K562 (cell line): Measurements from ENCODE around the gene BCKDK. TPM values are rescaled to one million over a fixed set of nuclear protein-coding genes. Genes with fewer than 3 reads are reported as not detected.

Experiments
- CBFA2T3 ChIP-seq: fragments of 450-650 bp; IDR thresholded peaks from 2 replicates; pipeline ENCODE4 v1.6.1; 2017
- FOXM1 ChIP-seq, 2 experiments: fragments of 450-650 bp in 1 of 2; sonication (generic) in 1 of 2; formaldehyde crosslinking in 1 of 2; IDR thresholded peaks; 2 replicates each; pipeline versions ENCODE4 v1.6.1 to v1.9.0; 2017 to 2022; ENCODE audit warnings: low read depth in 2 of 2, mild to moderate bottlenecking in 2 of 2, missing genetic modification reagents in 1 of 2, moderate library complexity in 1 of 2
- HLTF ChIP-seq: fragments of 450-650 bp; IDR thresholded peaks from 2 replicates; pipeline ENCODE4 v1.6.1; 2016
- MED1 ChIP-seq: sonication (generic); formaldehyde crosslinking; IDR thresholded peaks from 2 replicates; pipeline ENCODE4 v1.8.1; 2023; ENCODE audit warnings: missing genetic modification reagents, borderline replicate concordance
- MTA3 ChIP-seq: fragments of 450-650 bp; formaldehyde crosslinking; IDR thresholded peaks from 2 replicates; pipeline ENCODE4 v1.6.1; 2017; ENCODE audit warnings: mild to moderate bottlenecking, borderline replicate concordance
- NFXL1 ChIP-seq: fragments of 450-650 bp; formaldehyde crosslinking; IDR thresholded peaks from 2 replicates; pipeline ENCODE4 v1.4.0; 2021; ENCODE audit warnings: mild to moderate bottlenecking
- TAF9B ChIP-seq: fragments of 450-650 bp; IDR thresholded peaks from 2 replicates; pipeline ENCODE4 v1.6.1; 2018; ENCODE audit warnings: mild to moderate bottlenecking; ENCODE audit not compliant: partially characterized antibody
- polyA plus RNA-seq, 8 experiments: library from polyadenylated mRNA; depleted of rRNA in 4 of 8; stranded (reverse) in 5 of 8; unstranded in 3 of 8; fragments of >200 nt; fragmentation: Nextera tagmentation in 2 of 8; fragmentation: Illumina TruSeq in 1 of 8; extraction: Ambion mirVana in 2 of 8; extraction: Trizol in 1 of 8; gene quantifications; 2 replicates each; pipeline versions ENCODE4 v1.2.1 to v1.2.3, GENCODE V29; 2011 to 2014; ENCODE audit warnings: inconsistent platforms in 1 of 8, missing spikeins in 1 of 8
- total RNA-seq, 7 experiments: library from RNA; depleted of rRNA in 6 of 7; stranded (reverse); fragments of >200 nt in 6 of 7; fragmentation: Illumina TruSeq in 2 of 7; extraction: Trizol in 2 of 7; gene quantifications; 2 replicates each; pipeline versions ENCODE4 v1.2.1 to v1.2.3, GENCODE V29; 2011 to 2021; ENCODE audit warnings: low replicate concordance in 1 of 7
- TF ChIP-seq, protein P1 (sequence below): fragments of 450-650 bp; IDR thresholded peaks from 2 replicates; pipeline ENCODE4 v1.6.1; 2017; ENCODE audit warnings: antibody characterized with exemption, mild to moderate bottlenecking
- TF ChIP-seq, protein P2 (sequence below), 2 experiments: fragments of 250-450 bp in 1 of 2; fragments of 450-650 bp in 1 of 2; sonication (Bioruptor Pico) in 1 of 2; IDR thresholded peaks; 2 replicates each; pipeline versions ENCODE4 v1.6.1 to v1.8.0; 2016 to 2021; ENCODE audit warnings: mild to moderate bottlenecking in 2 of 2, moderate library complexity in 2 of 2, missing compliant biosample characterization in 1 of 2, missing genetic modification characterization in 1 of 2
- TF ChIP-seq, protein P3 (sequence below): fragments of 250-450 bp; sonication (Bioruptor Pico); IDR thresholded peaks from 2 replicates; pipeline ENCODE4 v1.9.0; 2021; ENCODE audit warnings: mild to moderate bottlenecking, inconsistent platforms
- TF ChIP-seq, protein P4 (sequence below): fragments of 200-400 bp; formaldehyde crosslinking; IDR thresholded peaks from 2 replicates; pipeline ENCODE4 v1.6.1; 2017; ENCODE audit warnings: mild to moderate bottlenecking, low read depth, low read length, moderate library complexity
- TF ChIP-seq, protein P5 (sequence below): fragments of 250-450 bp; sonication (Bioruptor Pico); IDR thresholded peaks from 2 replicates; pipeline ENCODE4 v1.5.0; 2020; ENCODE audit warnings: mild to moderate bottlenecking
- TF ChIP-seq, protein P6 (sequence below), 3 experiments: fragments of 200-800 bp in 1 of 3; sonication (Bioruptor generic) in 1 of 3; sonication (generic) in 1 of 3; formaldehyde crosslinking in 1 of 3; IDR thresholded peaks; 2 replicates each; pipeline versions ENCODE4 v1.6.1 to v1.8.0; 2016 to 2022; ENCODE audit warnings: mild to moderate bottlenecking in 2 of 3, missing compliant biosample characterization in 2 of 3, missing genetic modification characterization in 2 of 3, missing genetic modification reagents in 1 of 3

Gene BCKDK
- total and polyA plus RNA-seq, 9 of the 15 experiments (the other 6 are each of a cell fraction or from before 2014, with no cell fraction given) = 0.58 to 34.8 (median 13.1) TPM

DNA sequence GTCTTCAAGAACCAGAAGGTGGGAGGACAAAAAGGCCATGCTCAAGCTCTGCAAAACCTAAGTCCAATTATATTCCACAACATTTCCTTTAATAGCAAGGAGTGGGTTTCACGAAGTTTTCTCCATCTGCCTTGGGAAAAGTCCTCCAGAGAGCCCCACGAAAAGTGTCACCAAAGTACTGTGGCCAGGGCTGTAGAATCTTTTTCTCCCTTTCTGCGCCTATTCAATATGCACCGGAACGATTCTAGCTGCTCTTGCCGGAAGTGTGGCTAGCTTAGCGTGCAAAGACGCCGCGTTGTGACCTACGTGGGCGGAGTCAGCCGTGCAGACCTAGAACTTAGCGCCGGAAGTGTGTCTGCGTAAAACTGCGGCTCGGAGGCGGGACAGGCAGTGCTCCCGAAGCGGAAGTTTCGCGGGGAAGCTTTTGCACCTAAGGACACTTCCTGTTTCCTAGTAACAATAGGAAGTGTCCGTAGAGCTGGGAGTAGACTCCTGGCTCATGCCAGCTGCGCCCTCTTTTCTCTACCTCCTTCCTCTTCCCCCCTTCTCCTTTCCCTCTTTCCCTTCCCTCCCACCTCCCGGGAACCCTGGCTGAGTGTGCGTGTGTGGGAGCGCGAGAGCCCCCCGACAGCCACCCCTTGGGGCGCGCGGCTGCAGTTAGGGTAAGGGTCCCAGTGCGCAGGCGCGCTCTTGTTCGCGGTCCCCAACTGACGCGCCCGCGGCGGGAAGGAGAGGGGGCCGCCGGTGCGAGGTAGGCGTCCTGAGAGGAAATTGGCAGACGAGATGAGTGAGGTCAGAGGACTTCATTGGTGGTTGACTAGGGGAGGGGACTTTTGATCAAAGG, 34.0 kb upstream of the BCKDK start, which contains the start of the genes ZNF646 and ZNF668 (continued):
- TF ChIP-seq, protein P1, sequence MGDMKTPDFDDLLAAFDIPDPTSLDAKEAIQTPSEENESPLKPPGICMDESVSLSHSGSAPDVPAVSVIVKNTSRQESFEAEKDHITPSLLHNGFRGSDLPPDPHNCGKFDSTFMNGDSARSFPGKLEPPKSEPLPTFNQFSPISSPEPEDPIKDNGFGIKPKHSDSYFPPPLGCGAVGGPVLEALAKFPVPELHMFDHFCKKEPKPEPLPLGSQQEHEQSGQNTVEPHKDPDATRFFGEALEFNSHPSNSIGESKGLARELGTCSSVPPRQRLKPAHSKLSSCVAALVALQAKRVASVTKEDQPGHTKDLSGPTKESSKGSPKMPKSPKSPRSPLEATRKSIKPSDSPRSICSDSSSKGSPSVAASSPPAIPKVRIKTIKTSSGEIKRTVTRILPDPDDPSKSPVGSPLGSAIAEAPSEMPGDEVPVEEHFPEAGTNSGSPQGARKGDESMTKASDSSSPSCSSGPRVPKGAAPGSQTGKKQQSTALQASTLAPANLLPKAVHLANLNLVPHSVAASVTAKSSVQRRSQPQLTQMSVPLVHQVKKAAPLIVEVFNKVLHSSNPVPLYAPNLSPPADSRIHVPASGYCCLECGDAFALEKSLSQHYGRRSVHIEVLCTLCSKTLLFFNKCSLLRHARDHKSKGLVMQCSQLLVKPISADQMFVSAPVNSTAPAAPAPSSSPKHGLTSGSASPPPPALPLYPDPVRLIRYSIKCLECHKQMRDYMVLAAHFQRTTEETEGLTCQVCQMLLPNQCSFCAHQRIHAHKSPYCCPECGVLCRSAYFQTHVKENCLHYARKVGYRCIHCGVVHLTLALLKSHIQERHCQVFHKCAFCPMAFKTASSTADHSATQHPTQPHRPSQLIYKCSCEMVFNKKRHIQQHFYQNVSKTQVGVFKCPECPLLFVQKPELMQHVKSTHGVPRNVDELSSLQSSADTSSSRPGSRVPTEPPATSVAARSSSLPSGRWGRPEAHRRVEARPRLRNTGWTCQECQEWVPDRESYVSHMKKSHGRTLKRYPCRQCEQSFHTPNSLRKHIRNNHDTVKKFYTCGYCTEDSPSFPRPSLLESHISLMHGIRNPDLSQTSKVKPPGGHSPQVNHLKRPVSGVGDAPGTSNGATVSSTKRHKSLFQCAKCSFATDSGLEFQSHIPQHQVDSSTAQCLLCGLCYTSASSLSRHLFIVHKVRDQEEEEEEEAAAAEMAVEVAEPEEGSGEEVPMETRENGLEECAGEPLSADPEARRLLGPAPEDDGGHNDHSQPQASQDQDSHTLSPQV = no peak
- peak; percentile 40; the same call in 1 of the 2 replicates for TF ChIP-seq MTA3
- peak; percentile 79 for TF ChIP-seq TAF9B
- no peak for TF ChIP-seq NFXL1 (CRISPR knock-in tag)
- no peak for TF ChIP-seq MED1 (CRISPR knock-in tag)
- no peak for TF ChIP-seq FOXM1 (IDR thresholded peaks at IDR 0.05; ENCODE audit: low read depth)
- no peak for TF ChIP-seq FOXM1 (CRISPR knock-in tag; IDR thresholded peaks at IDR 0.05; ENCODE audit: low read depth)
- TF ChIP-seq CBFA2T3 = no peak
- TF ChIP-seq HLTF = no peak
- TF ChIP-seq, protein P2, sequence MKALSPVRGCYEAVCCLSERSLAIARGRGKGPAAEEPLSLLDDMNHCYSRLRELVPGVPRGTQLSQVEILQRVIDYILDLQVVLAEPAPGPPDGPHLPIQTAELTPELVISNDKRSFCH (CRISPR knock-in tag; IDR thresholded peaks at IDR 0.05) = no peak
- TF ChIP-seq, protein P2 (tag; IDR thresholded peaks at IDR 0.05) = no peak
- TF ChIP-seq, protein P3, sequence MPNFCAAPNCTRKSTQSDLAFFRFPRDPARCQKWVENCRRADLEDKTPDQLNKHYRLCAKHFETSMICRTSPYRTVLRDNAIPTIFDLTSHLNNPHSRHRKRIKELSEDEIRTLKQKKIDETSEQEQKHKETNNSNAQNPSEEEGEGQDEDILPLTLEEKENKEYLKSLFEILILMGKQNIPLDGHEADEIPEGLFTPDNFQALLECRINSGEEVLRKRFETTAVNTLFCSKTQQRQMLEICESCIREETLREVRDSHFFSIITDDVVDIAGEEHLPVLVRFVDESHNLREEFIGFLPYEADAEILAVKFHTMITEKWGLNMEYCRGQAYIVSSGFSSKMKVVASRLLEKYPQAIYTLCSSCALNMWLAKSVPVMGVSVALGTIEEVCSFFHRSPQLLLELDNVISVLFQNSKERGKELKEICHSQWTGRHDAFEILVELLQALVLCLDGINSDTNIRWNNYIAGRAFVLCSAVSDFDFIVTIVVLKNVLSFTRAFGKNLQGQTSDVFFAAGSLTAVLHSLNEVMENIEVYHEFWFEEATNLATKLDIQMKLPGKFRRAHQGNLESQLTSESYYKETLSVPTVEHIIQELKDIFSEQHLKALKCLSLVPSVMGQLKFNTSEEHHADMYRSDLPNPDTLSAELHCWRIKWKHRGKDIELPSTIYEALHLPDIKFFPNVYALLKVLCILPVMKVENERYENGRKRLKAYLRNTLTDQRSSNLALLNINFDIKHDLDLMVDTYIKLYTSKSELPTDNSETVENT (CRISPR knock-in tag) = peak; percentile 77
- TF ChIP-seq, protein P4, sequence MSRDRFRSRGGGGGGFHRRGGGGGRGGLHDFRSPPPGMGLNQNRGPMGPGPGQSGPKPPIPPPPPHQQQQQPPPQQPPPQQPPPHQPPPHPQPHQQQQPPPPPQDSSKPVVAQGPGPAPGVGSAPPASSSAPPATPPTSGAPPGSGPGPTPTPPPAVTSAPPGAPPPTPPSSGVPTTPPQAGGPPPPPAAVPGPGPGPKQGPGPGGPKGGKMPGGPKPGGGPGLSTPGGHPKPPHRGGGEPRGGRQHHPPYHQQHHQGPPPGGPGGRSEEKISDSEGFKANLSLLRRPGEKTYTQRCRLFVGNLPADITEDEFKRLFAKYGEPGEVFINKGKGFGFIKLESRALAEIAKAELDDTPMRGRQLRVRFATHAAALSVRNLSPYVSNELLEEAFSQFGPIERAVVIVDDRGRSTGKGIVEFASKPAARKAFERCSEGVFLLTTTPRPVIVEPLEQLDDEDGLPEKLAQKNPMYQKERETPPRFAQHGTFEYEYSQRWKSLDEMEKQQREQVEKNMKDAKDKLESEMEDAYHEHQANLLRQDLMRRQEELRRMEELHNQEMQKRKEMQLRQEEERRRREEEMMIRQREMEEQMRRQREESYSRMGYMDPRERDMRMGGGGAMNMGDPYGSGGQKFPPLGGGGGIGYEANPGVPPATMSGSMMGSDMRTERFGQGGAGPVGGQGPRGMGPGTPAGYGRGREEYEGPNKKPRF = no peak
- TF ChIP-seq, protein P5, sequence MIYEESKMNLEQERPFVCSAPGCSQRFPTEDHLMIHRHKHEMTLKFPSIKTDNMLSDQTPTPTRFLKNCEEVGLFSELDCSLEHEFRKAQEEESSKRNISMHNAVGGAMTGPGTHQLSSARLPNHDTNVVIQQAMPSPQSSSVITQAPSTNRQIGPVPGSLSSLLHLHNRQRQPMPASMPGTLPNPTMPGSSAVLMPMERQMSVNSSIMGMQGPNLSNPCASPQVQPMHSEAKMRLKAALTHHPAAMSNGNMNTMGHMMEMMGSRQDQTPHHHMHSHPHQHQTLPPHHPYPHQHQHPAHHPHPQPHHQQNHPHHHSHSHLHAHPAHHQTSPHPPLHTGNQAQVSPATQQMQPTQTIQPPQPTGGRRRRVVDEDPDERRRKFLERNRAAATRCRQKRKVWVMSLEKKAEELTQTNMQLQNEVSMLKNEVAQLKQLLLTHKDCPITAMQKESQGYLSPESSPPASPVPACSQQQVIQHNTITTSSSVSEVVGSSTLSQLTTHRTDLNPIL = no peak
- TF ChIP-seq, protein P6, sequence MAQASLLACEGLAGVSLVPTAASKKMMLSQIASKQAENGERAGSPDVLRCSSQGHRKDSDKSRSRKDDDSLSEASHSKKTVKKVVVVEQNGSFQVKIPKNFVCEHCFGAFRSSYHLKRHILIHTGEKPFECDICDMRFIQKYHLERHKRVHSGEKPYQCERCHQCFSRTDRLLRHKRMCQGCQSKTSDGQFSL (CRISPR knock-in tag; IDR thresholded peaks at IDR 0.05) = no peak
- TF ChIP-seq, protein P6 (tag; IDR thresholded peaks at IDR 0.05) = no peak
